ENCODE data around the gene CRTC1. TPM values are rescaled to one million over a fixed set of nuclear protein-coding genes. Genes with fewer than 3 reads are reported as not detected.
A peak's percentile ranks its signal among the peaks of the same experiment; 100 is the strongest.

Gene CRTC1
- total RNA-seq, 1 donor from 2014 or later, result 2.3 TPM

- Histone ChIP-seq H3K36me3 (ENCODE audit: control insufficient read depth, insufficient read depth, low read length) (no peaks in the 10 kb centered on the region), H3K27me3 (ENCODE audit: control insufficient read depth, insufficient read depth, low read length) (peaks cover 3% of the 10 kb centered on the region), H3K4me3 (ENCODE audit: low read depth, low read length) (no peak overlapping the region)
- no peak for TF ChIP-seq CTCF (IDR thresholded peaks at IDR 0.05; ENCODE audit: insufficient read depth, low read length, poor library complexity, severe bottlenecking)
- DNase-seq (ENCODE audit: low read depth), result no peak
These were observed 81.1 kb downstream of the CRTC1 start for GRCh38 chr19:18764591-18765051.

- Histone ChIP-seq H3K36me3 (ENCODE audit: control insufficient read depth, insufficient read depth, low read length) (no peaks in the 10 kb centered on the region), H3K4me3 (ENCODE audit: low read depth, low read length) (no peak overlapping the region), H3K27me3 (ENCODE audit: control insufficient read depth, insufficient read depth, low read length) (peaks cover 3% of the 10 kb centered on the region)
- no peak for TF ChIP-seq CTCF (IDR thresholded peaks at IDR 0.05; ENCODE audit: insufficient read depth, low read length, poor library complexity, severe bottlenecking)
- DNase-seq (ENCODE audit: low read depth), result no peak
These were observed 81.7 kb downstream of the CRTC1 start for GRCh38 chr19:18765224-18765623.

- H3K27me3 ChIP-seq (ENCODE audit: control insufficient read depth, insufficient read depth, low read length), result peaks cover 10% of the 10 kb centered on the region
- H3K4me3 ChIP-seq (ENCODE audit: low read depth, low read length), result no peak overlapping the region
- TF ChIP-seq CTCF (IDR thresholded peaks at IDR 0.05; ENCODE audit: insufficient read depth, low read length, poor library complexity, severe bottlenecking), result peak; percentile 29
- no peak for DNase-seq (ENCODE audit: low read depth)
- H3K36me3 ChIP-seq (ENCODE audit: control insufficient read depth, insufficient read depth, low read length), result no peaks in the 10 kb centered on the region
These were observed 84.7 kb downstream of the CRTC1 start for GRCh38 chr19:18768046-18768771.

- no peak for DNase-seq (ENCODE audit: low read depth)
- Histone ChIP-seq H3K27me3 (ENCODE audit: control insufficient read depth, insufficient read depth, low read length) (peaks cover 11% of the 10 kb centered on the region), H3K36me3 (ENCODE audit: control insufficient read depth, insufficient read depth, low read length) (no peaks in the 10 kb centered on the region), H3K4me3 (ENCODE audit: low read depth, low read length) (no peak overlapping the region)
- no peak for TF ChIP-seq CTCF (IDR thresholded peaks at IDR 0.05; ENCODE audit: insufficient read depth, low read length, poor library complexity, severe bottlenecking)
These were observed 85.8 kb downstream of the CRTC1 start for GRCh38 chr19:18768997-18769891.

- no peak for TF ChIP-seq CTCF (IDR thresholded peaks at IDR 0.05; ENCODE audit: insufficient read depth, low read length, poor library complexity, severe bottlenecking)
- H3K27me3 ChIP-seq (ENCODE audit: control insufficient read depth, insufficient read depth, low read length), result peaks cover 11% of the 10 kb centered on the region
- H3K4me3 ChIP-seq (ENCODE audit: low read depth, low read length), result no peak overlapping the region
- DNase-seq (ENCODE audit: low read depth), result no peak
- no peaks in the 10 kb centered on the region for H3K36me3 ChIP-seq (ENCODE audit: control insufficient read depth, insufficient read depth, low read length)
These were observed 86.6 kb downstream of the CRTC1 start for GRCh38 chr19:18769989-18770528.

Data from kidney epithelial cell (primary cell).